Measurements from ENCODE around the gene ELOVL3.

ELOVL3 gene

DNA sequence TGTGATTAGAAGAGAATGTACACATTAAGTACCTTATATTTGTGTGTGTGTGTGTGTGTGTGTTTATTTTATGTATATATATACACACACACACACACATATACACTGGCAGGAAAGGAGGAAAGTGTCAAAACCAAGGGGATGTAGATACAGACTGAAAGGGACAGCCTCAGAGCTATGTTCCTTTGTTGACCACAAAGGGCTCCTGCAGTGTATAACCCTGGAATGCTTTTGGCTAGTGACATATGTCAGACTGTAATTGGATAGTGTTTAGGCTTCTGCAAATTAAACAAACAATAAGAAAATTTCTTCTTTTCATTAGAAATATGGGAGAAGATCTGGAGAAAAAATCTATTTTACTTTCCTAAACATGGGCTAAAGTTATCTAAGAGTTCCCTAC is 35.1 kb downstream of the ELOVL3 start:
- no peak for DNase-seq

DNA sequence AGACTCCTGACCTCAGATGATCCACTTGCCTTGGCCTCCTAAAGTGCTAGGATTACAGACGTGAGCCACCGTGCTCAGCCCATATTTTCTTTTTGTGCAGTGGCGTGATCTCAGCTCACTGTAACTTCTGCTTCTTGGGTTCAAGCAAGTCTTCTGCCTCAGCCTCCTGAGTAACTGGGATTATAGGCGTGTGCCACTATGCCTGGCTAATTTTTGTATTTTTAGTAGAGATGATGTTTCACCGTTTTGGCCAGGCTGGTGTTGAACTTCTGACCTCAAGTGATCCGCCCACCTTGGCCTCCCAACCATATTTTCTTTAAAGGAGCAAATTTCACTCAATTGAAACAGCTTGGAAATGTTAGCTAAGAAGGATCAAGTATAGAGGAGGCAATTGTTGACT is 35.7 kb downstream of the ELOVL3 start:
- DNase-seq, result no peak

DNA sequence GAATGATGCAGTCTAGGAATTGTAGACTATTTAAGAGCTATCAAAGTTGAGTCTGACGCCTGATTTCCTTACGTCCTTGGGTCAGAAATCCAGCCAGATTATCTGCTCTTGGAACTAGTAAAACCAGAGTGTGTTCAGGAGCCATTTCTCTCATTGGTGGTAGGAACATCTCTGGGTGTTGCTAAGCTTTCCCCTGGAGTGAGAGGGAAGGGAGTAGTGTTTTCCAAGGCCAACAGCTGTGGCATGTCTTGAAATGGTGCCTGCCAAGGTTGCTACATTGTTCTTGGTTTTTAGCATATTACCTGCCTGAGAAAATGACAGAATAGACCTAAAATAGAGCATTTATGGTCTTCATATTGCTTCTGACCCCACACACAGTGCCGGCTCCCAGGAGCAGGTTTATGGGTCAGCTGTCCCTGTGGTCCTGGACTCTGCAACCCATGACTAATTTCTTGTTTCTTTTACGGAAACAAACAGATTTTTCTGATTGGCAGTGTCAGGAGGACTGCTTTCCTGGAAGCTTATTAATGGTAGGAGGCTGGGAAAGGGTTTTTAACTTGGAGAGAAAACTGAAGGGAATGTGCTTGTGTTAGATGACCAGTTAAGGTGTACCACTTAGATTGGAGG is 36.8 kb downstream of the ELOVL3 start:
- no peak for DNase-seq

DNA sequence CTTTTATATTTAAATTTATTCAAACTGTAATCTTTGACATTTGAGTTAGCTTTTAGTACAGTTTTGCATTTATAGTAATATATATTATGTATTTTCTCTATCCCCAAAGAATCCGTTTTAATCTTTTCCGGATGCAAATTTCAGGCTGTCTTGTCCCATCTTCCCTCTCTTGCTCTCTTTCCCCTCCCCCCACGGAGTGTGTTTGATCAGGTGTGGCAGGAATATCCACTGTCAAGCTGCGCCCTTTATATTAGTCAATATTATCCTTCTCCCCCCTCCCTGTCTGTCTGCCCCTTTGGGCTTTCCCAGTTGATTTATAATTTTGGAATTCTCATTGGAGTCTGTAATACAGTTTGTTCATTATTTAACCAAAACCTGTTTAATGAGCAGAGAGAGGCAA is 38.3 kb downstream of the ELOVL3 start:
- DNase-seq, result no peak

DNA sequence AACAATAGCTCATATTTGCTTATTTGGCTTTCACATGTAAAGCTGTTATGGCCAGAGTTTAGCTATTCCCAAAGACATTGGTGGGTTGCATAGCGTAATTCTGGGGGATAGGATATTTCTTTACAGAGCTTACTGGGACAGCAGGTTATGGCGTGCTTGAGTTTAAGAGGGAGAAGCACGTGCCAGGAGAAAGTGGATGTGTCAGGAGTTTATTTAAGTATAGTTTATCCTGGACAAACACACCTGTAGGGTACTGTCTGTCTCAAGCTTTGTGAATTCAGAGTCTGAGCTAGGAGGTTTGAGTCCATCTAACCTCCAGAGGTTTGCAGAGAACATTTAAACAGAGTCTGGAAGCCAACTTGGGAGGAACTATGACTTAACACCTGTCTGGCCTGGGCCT is 40.6 kb downstream of the ELOVL3 start:
- no peak for DNase-seq

DNA sequence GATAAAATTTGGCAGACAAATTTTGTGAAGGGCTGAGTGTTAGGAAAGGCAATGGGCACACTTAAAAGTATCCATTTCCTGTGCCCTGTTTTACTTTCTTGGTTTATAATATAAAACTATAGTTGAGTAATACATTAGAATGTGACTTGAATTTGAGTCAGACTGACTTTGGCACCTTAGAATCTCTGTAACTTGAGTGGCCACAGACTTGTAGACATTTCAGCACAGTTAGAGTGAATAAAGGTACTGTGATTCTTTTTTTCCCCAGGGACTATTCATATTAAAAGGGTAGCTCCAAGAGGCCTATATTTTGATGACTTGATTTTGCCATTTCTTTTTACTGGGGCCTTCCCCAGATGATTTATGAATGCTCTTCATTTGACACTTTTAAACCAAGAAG is 41.6 kb downstream of the ELOVL3 start:
- DNase-seq, result peak; percentile 66

DNA sequence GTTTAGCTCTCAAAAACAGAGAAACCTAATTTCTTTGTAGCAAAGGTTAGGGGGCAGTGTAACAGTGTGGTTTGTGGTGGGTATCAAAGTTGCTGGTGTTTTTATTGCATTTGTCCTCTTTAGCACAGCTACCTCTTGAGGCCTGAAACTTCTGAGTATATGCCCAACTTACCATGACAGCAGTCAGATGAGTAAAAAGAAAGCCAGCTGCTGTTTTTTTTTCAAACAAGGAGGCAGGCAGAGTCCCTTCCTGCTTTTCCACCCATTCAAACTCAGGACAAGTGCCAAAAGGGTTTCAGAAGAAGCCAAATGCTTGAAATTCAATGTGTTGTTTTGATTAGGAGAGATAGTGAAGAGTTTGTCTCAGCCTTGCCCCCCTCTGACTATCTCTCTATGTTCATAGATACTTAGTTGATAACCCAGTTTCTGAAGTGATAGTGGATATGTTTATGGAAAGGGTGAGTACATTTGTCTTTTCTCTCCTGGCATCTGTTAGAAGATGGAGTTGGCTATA is 42.3 kb downstream of the ELOVL3 start:
- DNase-seq, result peak; percentile 34

DNA sequence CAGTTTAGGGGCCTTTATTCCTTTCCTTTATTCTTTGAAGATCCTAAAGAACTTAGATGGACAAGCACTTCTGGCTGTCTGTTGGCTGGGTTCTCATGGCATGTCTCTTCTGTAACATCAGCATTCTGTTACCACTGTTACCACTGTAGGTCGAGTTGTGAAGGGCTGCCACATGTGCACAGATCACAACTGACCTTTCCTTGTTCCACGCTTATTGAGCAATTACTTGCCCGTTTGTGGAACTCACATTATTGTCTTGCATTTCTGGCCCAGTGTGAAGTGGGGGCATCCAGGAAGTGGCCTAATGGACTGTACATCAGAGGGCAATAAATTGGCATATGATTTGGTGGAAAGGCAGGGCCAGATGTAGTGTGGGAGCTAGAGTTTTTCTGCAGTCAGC is 42.9 kb downstream of the ELOVL3 start:
- DNase-seq, result no peak

DNA sequence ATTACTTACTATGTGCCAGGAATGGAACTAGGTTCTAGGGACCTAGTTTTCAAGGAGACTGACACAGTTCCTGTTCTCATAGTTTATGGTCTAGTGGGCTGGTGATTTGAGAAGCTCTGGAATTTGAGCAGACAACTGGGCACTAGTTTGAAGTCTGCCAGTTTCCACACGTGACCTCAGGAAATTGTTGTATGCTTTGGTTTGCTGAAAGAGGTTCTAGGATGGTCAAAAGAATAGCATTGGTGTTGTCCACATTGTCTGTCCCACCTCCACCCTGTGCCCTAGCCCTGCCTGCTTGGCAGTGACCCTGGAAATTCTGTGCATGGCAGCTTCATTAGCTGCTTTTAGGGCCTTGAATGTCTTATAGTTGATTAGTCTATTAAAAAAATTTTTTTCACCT is 48.0 kb downstream of the ELOVL3 start:
- DNase-seq, result no peak

DNA sequence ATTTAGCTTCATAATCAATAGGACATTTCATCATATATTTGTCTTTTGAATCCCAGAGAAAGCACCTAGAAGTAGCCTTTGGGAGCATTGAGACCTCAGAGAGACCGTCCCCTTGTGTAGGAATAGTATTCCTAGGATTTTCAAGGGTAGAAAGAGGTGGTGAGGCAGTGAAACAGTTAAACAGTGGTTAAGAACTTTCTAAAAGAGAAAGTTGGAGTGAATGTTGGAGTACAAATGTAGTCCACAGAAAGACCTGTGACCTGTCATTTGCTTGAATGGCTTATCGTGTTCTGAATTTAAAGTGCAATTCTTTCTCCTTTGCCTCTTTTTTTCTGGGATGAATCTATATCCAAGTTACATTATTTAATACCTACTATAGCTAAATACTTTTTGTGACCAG is 49.2 kb downstream of the ELOVL3 start:
- no peak for DNase-seq

DNA sequence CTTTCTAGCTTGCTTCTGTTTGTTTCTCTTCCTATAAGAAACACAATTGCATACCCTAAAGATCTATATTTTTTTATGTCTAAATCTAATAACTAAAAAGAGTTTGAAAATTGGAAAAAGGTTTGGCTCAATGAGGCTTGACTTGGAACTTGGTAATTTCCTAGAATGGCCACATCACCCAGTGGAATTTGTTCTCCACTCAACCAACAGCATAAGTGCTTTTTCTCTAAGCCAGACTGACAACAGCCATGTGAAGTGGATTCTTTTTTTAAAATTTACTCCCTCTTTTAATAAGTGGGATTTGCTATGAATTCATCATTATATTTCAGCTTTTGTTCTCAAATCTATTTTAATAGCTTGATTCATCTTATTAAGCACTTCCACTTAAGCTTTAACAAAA is 53.0 kb downstream of the ELOVL3 start:
- DNase-seq, result no peak

Data from fibroblast of upper back skin (primary cell).